HPDE6-E6E7 (cell line): ENCODE results near the gene SEMA6A.
"Not testable (repeated sequence)": the region's sequence is repeated elsewhere in the genome, so short reads cannot be mapped to it uniquely, and the experiment has no call there.

ENCODE experiments used
- DNase-seq: peaks from one replicate; pipeline ENCODE4 v3.0.0; 2011; ENCODE audit warnings: missing footprints; ENCODE audit errors: extremely low spot score

The SEMA6A gene

GRCh38 chr5:116553366-116553765, 21.3 kb downstream of the SEMA6A start:
- no peak for DNase-seq

- DNase-seq: no peak
Measured at GRCh38 chr5:116550082-116550481, 24.5 kb downstream of the SEMA6A start.

GRCh38 chr5:116546743-116547124, 27.9 kb downstream of the SEMA6A start:
- no peak for DNase-seq

- no peak for DNase-seq
Measured at GRCh38 chr5:116546033-116546742, 28.4 kb downstream of the SEMA6A start.

- not testable (repeated sequence) for DNase-seq
Measured at GRCh38 chr5:116545465-116545864, 29.2 kb downstream of the SEMA6A start.

GRCh38 chr5:116544531-116545241, 29.9 kb downstream of the SEMA6A start:
- no peak for DNase-seq

GRCh38 chr5:116543501-116543900, 31.1 kb downstream of the SEMA6A start:
- DNase-seq: no peak

GRCh38 chr5:116542619-116543018, 32.0 kb downstream of the SEMA6A start:
- DNase-seq: no peak

GRCh38 chr5:116539222-116539621, 35.4 kb downstream of the SEMA6A start:
- no peak for DNase-seq

GRCh38 chr5:116536316-116537083, 38.1 kb downstream of the SEMA6A start:
- no peak for DNase-seq

- DNase-seq: no peak
Measured at GRCh38 chr5:116534964-116535651, 39.5 kb downstream of the SEMA6A start.

GRCh38 chr5:116532762-116533525, 41.7 kb downstream of the SEMA6A start:
- DNase-seq: no peak

GRCh38 chr5:116531635-116532034, 43.0 kb downstream of the SEMA6A start:
- no peak for DNase-seq

GRCh38 chr5:116531117-116531516, 43.5 kb downstream of the SEMA6A start:
- DNase-seq: no peak

GRCh38 chr5:116530276-116530675, 44.3 kb downstream of the SEMA6A start:
- no peak for DNase-seq

GRCh38 chr5:116529615-116530014, 45.0 kb downstream of the SEMA6A start:
- DNase-seq: no peak

- no peak for DNase-seq
Measured at GRCh38 chr5:116528519-116529234, 45.9 kb downstream of the SEMA6A start.

GRCh38 chr5:116527582-116527981, 47.0 kb downstream of the SEMA6A start:
- no peak for DNase-seq

- no peak for DNase-seq
Measured at GRCh38 chr5:116525674-116526073, 48.9 kb downstream of the SEMA6A start.

GRCh38 chr5:116524966-116525365, 49.7 kb downstream of the SEMA6A start:
- DNase-seq: no peak
